ENCODE results near the gene TDRD9. TPM values are rescaled to one million over a fixed set of nuclear protein-coding genes. Genes with fewer than 3 reads are reported as not detected.

TDRD9 gene
- total and polyA plus RNA-seq, 2 of the 4 experiments (the other 2 are of a cell fraction) = 0.07 to 0.18 TPM

DNA sequence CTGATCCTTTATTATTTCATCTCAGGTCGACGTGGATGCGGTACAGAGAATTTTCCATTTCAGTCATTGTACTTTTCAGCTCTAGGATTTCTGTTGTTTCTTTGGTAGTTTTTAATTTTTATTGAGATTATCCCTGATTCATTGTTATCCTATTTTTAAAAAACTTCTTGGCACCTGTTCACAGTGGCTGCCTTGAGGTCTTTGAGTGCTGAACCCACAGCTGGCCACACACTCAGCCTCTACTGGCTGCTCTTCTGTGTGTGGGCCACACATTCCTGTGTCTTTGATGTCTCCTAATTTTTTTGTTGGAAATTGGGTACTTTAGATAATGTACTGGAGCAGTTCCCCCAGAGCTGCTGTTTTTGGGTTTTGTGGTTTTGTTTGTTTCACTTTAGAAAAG, 119.5 kb downstream of the TDRD9 start:
- no peak overlapping the region for H2AFZ ChIP-seq (replicated peaks; ENCODE audit: low read length, poor library complexity)
- H3K56ac ChIP-seq (ENCODE audit: extremely low read depth, insufficient read depth, low read length) = no peak overlapping the region
- H3K4me2 ChIP-seq (ENCODE audit: low read depth, low read length) = no peak overlapping the region
- no peak overlapping the region for H3K27ac ChIP-seq (ENCODE audit: insufficient read depth, low read length)
- no peaks in the 10 kb centered on the region for H3K79me1 ChIP-seq (ENCODE audit: low read depth in 1 of 2, low read length in 2 of 2)
- no peak overlapping the region for H2BK15ac ChIP-seq (ENCODE audit: low read depth, low read length)
- no peak overlapping the region for H3K4ac ChIP-seq (ENCODE audit: low read depth, low read length)
- dilution Hi-C loops (cut with HindIII; ENCODE audit: low sequenced_read_pairs, unreplicated experiment) = no loop called here
- H4K5ac ChIP-seq (ENCODE audit: low read depth, low read length) = no peak overlapping the region
- no peak overlapping the region for H3K9ac ChIP-seq (ENCODE audit: low read depth, low read length)
- CTCF ChIA-PET = no interaction called here
- no peak overlapping the region for H2AK5ac ChIP-seq (ENCODE audit: low read depth, low read length)
- BruUV-seq (replicated peaks) = no TSS peak
- no peaks in the 10 kb centered on the region; the same call in 1 of the 2 replicates for H3K27me3 ChIP-seq (ENCODE audit: control insufficient read depth, insufficient read depth, low read length)
- H4K20me1 ChIP-seq (ENCODE audit: insufficient read depth, low read length) = no peaks in the 10 kb centered on the region
- DNase-seq (no peak), ATAC-seq (ENCODE audit: low read depth) (no peak)
- H2AK9ac ChIP-seq (replicated peaks; ENCODE audit: low read depth, low read length, poor library complexity) = no peak overlapping the region
- H2BK20ac ChIP-seq (ENCODE audit: low read depth, low read length) = no peak overlapping the region
- H2BK5ac ChIP-seq (ENCODE audit: low read depth, low read length, poor library complexity, severe bottlenecking) = no peak overlapping the region
- H4K8ac ChIP-seq (ENCODE audit: low read depth in 2 of 2, low read length in 2 of 2) = no peak overlapping the region
- TF ChIP-seq RFX5 (IDR thresholded peaks at IDR 0.05; ENCODE audit: low read depth, low read length) (no peak), MXI1 (IDR thresholded peaks at IDR 0.05; ENCODE audit: borderline replicate concordance, low read depth, low read length) (no peak), BHLHE40 (IDR thresholded peaks at IDR 0.05; ENCODE audit: low read depth, low read length) (no peak), MAZ (IDR thresholded peaks at IDR 0.05; ENCODE audit: borderline replicate concordance, low read depth, low read length) (no peak), NFE2L2 (IDR thresholded peaks at IDR 0.05; ENCODE audit: low read depth, low read length) (no peak), RCOR1 (IDR thresholded peaks at IDR 0.05; ENCODE audit: insufficient replicate concordance, low read length) (no peak), SMC3 (IDR thresholded peaks at IDR 0.05; ENCODE audit: low read depth, low read length) (no peak), RAD21 (IDR thresholded peaks at IDR 0.05; ENCODE audit: low read length) (no peak), POLR2A (IDR thresholded peaks at IDR 0.05; ENCODE audit: low read depth, low read length) (no peak), MAFK (IDR thresholded peaks at IDR 0.05; ENCODE audit: low read depth, low read length) (no peak), FOS (IDR thresholded peaks at IDR 0.05; ENCODE audit: low read depth, low read length) (no peak), CHD1 (IDR thresholded peaks at IDR 0.05; ENCODE audit: low read depth, low read length) (no peak), CEBPB (IDR thresholded peaks at IDR 0.05; ENCODE audit: low read depth, low read length) (no peak)
- TF ChIP-seq, protein P1, sequence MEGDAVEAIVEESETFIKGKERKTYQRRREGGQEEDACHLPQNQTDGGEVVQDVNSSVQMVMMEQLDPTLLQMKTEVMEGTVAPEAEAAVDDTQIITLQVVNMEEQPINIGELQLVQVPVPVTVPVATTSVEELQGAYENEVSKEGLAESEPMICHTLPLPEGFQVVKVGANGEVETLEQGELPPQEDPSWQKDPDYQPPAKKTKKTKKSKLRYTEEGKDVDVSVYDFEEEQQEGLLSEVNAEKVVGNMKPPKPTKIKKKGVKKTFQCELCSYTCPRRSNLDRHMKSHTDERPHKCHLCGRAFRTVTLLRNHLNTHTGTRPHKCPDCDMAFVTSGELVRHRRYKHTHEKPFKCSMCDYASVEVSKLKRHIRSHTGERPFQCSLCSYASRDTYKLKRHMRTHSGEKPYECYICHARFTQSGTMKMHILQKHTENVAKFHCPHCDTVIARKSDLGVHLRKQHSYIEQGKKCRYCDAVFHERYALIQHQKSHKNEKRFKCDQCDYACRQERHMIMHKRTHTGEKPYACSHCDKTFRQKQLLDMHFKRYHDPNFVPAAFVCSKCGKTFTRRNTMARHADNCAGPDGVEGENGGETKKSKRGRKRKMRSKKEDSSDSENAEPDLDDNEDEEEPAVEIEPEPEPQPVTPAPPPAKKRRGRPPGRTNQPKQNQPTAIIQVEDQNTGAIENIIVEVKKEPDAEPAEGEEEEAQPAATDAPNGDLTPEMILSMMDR (conservative IDR thresholded peaks at IDR 0.05; ENCODE audit: low read depth, low read length) = no peak
- TF ChIP-seq, protein P2, sequence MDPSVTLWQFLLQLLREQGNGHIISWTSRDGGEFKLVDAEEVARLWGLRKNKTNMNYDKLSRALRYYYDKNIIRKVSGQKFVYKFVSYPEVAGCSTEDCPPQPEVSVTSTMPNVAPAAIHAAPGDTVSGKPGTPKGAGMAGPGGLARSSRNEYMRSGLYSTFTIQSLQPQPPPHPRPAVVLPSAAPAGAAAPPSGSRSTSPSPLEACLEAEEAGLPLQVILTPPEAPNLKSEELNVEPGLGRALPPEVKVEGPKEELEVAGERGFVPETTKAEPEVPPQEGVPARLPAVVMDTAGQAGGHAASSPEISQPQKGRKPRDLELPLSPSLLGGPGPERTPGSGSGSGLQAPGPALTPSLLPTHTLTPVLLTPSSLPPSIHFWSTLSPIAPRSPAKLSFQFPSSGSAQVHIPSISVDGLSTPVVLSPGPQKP (IDR thresholded peaks at IDR 0.05; ENCODE audit: borderline replicate concordance, low read depth, low read length) = no peak
- TF ChIP-seq, protein P3, sequence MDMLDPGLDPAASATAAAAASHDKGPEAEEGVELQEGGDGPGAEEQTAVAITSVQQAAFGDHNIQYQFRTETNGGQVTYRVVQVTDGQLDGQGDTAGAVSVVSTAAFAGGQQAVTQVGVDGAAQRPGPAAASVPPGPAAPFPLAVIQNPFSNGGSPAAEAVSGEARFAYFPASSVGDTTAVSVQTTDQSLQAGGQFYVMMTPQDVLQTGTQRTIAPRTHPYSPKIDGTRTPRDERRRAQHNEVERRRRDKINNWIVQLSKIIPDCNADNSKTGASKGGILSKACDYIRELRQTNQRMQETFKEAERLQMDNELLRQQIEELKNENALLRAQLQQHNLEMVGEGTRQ (IDR thresholded peaks at IDR 0.05; ENCODE audit: low read depth, low read length) = no peak
- no peak overlapping the region for H3K14ac ChIP-seq (replicated peaks; ENCODE audit: low read depth, low read length)
- POLR2A ChIA-PET (ENCODE audit: unreplicated experiment) = no interaction called here
- no peaks in the 10 kb centered on the region for H3K9me3 ChIP-seq (ENCODE audit: control insufficient read depth, insufficient read depth, low read length)
- no peak overlapping the region for H3K18ac ChIP-seq (ENCODE audit: low read depth, low read length)
- H4K91ac ChIP-seq (ENCODE audit: insufficient read depth, low read depth, low read length) = no peak overlapping the region
- no peaks in the 10 kb centered on the region for H3K9me1 ChIP-seq (ENCODE audit: insufficient read depth, low read length)
- intact Hi-C loops (cut with micrococcal nuclease) = no loop called here
- no CpG with 5 or more reads among the region's 3 CpGs for WGBS, 2 experiments (ENCODE audit: extremely low coverage in 2 of 2, insufficient read length in 1 of 2)
- H3K36me3 ChIP-seq (ENCODE audit: control insufficient read depth, insufficient read depth, low read length) = no peaks in the 10 kb centered on the region
- in situ Hi-C loops (cut with MboI; ENCODE audit: low sequenced_read_pairs) = no loop called here
- no peak overlapping the region for H3K23ac ChIP-seq (ENCODE audit: low read depth, low read length)
- no peaks in the 10 kb centered on the region for H3K4me1 ChIP-seq (ENCODE audit: control insufficient read depth, insufficient read depth, low read length)
- no peak overlapping the region for H3K4me3 ChIP-seq (ENCODE audit: insufficient read depth, low read depth, low read length)
- no peak overlapping the region for H2BK120ac ChIP-seq (ENCODE audit: low read depth, low read length)

Data from IMR-90 (cell line).